ENCODE measurements around the gene NAT8.
"Not testable (repeated sequence)": the region's sequence is repeated elsewhere in the genome, so short reads cannot be mapped to it uniquely, and the experiment has no call there.

The NAT8 gene

DNA sequence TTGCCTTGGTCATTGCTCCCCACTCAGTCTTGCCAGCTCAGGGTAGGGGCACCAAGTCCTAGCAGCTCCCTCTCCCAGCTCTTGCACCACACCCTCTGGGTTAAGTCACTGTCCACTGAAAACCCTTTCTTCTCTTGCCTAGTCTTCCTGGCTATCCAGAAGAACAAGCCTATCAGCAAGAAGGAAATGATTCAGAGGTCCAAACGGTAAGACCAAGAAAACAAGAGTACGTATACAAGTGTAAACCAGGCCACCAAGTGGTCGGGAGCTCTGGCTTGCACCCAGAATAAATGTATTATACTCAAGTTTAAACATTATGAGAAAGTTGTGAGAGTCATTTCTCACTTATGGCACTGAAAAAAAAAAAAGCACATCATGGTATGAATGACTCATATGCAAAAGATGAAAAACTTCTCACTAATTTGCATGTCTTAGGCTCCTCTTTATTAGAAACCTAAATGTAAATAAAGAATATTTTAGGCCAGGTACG is 39.1 kb downstream of the NAT8 start:
- H3K27me3 ChIP-seq (replicated peaks; ENCODE audit: control insufficient read depth, insufficient read depth, low read length); H3K36me3 ChIP-seq (ENCODE audit: control insufficient read depth, insufficient read depth, low read length, severe bottlenecking); H3K4me1 ChIP-seq (ENCODE audit: control insufficient read depth, insufficient read depth, low read length); H3K9me3 ChIP-seq (ENCODE audit: control insufficient read depth, low read length); H3K9ac ChIP-seq (ENCODE audit: low read length); H3K4me3 ChIP-seq (ENCODE audit: low read length): not testable (repeated sequence)
- DNase-seq (ENCODE audit: low read depth), result peak; percentile 21

DNA sequence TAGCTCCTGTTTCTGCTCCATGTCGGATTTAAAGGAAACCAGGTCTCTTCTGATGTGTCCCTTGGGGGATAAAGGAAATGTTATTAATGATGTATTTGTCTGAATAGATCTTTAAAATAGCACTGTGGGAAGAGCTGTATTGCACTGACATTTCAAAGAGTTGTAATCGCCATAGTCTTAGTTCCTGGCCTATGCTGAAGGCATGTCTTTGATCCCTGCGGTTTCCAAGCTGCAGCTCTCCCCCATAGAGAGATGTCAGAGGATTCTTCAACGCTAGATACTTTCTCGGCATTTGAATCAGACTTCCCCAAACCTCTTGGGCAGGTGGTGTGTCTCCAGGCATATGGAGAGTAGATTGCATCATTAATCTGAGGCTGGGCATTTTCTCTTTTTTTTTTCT is 40.4 kb downstream of the NAT8 start:
- Histone ChIP-seq H3K36me3 (ENCODE audit: control insufficient read depth, insufficient read depth, low read length, severe bottlenecking) (no peaks in the 10 kb centered on the region), H3K9me3 (ENCODE audit: control insufficient read depth, low read length) (no peaks in the 10 kb centered on the region), H3K4me3 (ENCODE audit: low read length) (no peak overlapping the region), H3K27me3 (replicated peaks; ENCODE audit: control insufficient read depth, insufficient read depth, low read length) (no peaks in the 10 kb centered on the region), H3K9ac (ENCODE audit: low read length) (no peak overlapping the region), H3K4me1 (ENCODE audit: control insufficient read depth, insufficient read depth, low read length) (peaks cover 4% of the 10 kb centered on the region)
- no peak for DNase-seq (ENCODE audit: low read depth)

DNA sequence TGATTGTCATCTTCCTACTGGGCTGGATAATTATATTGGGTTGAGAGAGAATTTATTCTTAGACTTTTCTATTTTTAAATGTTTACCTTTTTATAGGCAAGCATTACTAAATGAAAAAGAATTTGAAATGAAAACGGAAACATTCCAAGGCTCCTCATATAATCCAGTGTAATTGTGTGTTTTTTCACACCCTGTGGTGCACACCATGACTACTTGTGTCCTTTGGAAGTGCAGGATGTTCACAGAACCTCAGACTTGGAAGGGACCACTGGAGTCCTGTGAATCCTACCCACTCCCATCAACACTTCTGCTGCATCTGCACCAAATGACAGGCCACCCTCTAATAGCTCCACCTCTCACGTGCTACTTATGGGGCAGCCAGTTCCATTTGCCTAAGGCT is 48.0 kb downstream of the NAT8 start:
- DNase-seq (ENCODE audit: low read depth), result peak; percentile 1
- no peak overlapping the region for H3K4me3 ChIP-seq (ENCODE audit: low read length)
- H3K4me1 ChIP-seq (ENCODE audit: control insufficient read depth, insufficient read depth, low read length), result no peaks in the 10 kb centered on the region
- no peaks in the 10 kb centered on the region for H3K9me3 ChIP-seq (ENCODE audit: control insufficient read depth, low read length)
- H3K36me3 ChIP-seq (ENCODE audit: control insufficient read depth, insufficient read depth, low read length, severe bottlenecking), result no peaks in the 10 kb centered on the region
- no peak overlapping the region for H3K9ac ChIP-seq (ENCODE audit: low read length)
- H3K27me3 ChIP-seq (replicated peaks; ENCODE audit: control insufficient read depth, insufficient read depth, low read length), result no peaks in the 10 kb centered on the region

DNA sequence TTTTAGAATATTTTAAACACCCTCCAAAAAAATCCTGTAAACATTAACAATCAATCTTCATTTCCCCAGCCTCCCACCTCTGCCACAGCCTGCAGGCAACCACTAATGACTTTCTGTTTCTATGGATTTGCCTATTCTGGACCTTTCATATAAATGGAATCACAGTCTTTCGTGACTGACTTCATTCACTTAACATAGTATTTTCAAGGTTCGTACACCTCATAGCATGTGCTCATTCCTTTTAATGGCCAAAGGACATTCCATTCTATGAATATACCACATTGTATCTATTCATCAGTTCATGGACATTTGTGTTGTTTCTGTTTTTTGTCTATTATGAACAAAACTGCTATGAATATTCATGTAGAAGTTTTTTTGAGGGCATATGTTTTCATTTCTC is 48.5 kb downstream of the NAT8 start:
- DNase-seq (ENCODE audit: low read depth), result no peak
- no peaks in the 10 kb centered on the region for H3K36me3 ChIP-seq (ENCODE audit: control insufficient read depth, insufficient read depth, low read length, severe bottlenecking)
- no peaks in the 10 kb centered on the region for H3K9me3 ChIP-seq (ENCODE audit: control insufficient read depth, low read length)
- H3K27me3 ChIP-seq (replicated peaks; ENCODE audit: control insufficient read depth, insufficient read depth, low read length), result no peaks in the 10 kb centered on the region
- no peak overlapping the region for H3K4me3 ChIP-seq (ENCODE audit: low read length)
- no peak overlapping the region for H3K9ac ChIP-seq (ENCODE audit: low read length)
- no peaks in the 10 kb centered on the region for H3K4me1 ChIP-seq (ENCODE audit: control insufficient read depth, insufficient read depth, low read length)
